ENCODE data around the gene TCF3.

- TF ChIP-seq, protein P1, sequence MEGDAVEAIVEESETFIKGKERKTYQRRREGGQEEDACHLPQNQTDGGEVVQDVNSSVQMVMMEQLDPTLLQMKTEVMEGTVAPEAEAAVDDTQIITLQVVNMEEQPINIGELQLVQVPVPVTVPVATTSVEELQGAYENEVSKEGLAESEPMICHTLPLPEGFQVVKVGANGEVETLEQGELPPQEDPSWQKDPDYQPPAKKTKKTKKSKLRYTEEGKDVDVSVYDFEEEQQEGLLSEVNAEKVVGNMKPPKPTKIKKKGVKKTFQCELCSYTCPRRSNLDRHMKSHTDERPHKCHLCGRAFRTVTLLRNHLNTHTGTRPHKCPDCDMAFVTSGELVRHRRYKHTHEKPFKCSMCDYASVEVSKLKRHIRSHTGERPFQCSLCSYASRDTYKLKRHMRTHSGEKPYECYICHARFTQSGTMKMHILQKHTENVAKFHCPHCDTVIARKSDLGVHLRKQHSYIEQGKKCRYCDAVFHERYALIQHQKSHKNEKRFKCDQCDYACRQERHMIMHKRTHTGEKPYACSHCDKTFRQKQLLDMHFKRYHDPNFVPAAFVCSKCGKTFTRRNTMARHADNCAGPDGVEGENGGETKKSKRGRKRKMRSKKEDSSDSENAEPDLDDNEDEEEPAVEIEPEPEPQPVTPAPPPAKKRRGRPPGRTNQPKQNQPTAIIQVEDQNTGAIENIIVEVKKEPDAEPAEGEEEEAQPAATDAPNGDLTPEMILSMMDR (IDR thresholded peaks at IDR 0.05) = no peak
- TF ChIP-seq EP300 (IDR thresholded peaks at IDR 0.05) (no peak), POLR2A (IDR thresholded peaks at IDR 0.05) (no peak), POLR2AphosphoS5 (IDR thresholded peaks at IDR 0.05) (no peak)
These were observed 50.2 kb downstream of the TCF3 start for GRCh38 chr19:1602091-1602707.
